ENCODE data around the gene DIP2B. TPM values are rescaled to one million over a fixed set of nuclear protein-coding genes. Genes with fewer than 3 reads are reported as not detected.
"Not testable (repeated sequence)": the region's sequence is repeated elsewhere in the genome, so short reads cannot be mapped to it uniquely, and the experiment has no call there.

Gene DIP2B
- total and polyA plus RNA-seq, 2 donors (not counting 1 experiment from before 2014, with no cell fraction given), result 12.6 to 21.0 TPM

DNA sequence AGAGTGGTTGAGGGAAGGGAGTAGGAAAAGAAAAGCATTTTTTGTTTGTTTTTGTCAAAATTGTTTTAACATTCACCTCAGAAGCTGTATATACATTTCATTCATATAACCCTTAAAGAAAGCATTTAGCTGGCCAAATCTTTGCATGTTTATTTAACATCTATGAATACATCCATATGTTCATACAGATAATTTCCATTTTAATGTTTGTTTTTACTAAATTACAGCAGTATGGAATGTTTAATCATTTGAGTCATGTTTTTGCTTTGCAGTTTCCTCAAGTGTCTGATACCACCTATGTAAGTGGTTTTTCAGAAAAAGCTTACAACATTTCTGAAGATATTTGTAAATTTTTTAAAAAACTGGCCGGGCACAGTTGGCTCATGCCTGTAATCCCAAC, 174.8 kb downstream of the DIP2B start:
- H3K27ac ChIP-seq (ENCODE audit: insufficient read depth, low read length), result no peak overlapping the region
- H3K9me3 ChIP-seq (ENCODE audit: control insufficient read depth, insufficient read depth, low read depth, low read length), result no peaks in the 10 kb centered on the region
- no peak overlapping the region for H3K4me2 ChIP-seq (ENCODE audit: extremely low read depth, insufficient read depth, low read length)
- no peak for DNase-seq (ENCODE audit: low read depth in 2 of 2)
- H3K4me1 ChIP-seq (ENCODE audit: control insufficient read depth, extremely low read depth, insufficient read depth, low read length), result peaks cover 2% of the 10 kb centered on the region
- no peaks in the 10 kb centered on the region for H3K79me2 ChIP-seq (ENCODE audit: control insufficient read depth, insufficient read depth, low read length)
- no peaks in the 10 kb centered on the region for H4K20me1 ChIP-seq (ENCODE audit: control insufficient read depth, extremely low read depth, insufficient read depth, low read length)
- H3K36me3 ChIP-seq (ENCODE audit: control insufficient read depth, insufficient read depth, low read length), result no peaks in the 10 kb centered on the region
- H3K27me3 ChIP-seq (ENCODE audit: control insufficient read depth, insufficient read depth, low read length), result no peaks in the 10 kb centered on the region
- no peak overlapping the region for H2AFZ ChIP-seq (ENCODE audit: low read length)
- H3K4me3 ChIP-seq (replicated peaks in 1 of 4; ENCODE audit: control extremely low read depth in 1 of 4, insufficient read depth in 1 of 4, low read depth in 3 of 4, low read length in 4 of 4), result no peak overlapping the region
- H3K9ac ChIP-seq (ENCODE audit: insufficient read depth, low read length), result no peak overlapping the region
- TF ChIP-seq EZH2 (IDR thresholded peaks at IDR 0.05; ENCODE audit: low read length, missing control alignments), result no peak
- TF ChIP-seq, protein P1, sequence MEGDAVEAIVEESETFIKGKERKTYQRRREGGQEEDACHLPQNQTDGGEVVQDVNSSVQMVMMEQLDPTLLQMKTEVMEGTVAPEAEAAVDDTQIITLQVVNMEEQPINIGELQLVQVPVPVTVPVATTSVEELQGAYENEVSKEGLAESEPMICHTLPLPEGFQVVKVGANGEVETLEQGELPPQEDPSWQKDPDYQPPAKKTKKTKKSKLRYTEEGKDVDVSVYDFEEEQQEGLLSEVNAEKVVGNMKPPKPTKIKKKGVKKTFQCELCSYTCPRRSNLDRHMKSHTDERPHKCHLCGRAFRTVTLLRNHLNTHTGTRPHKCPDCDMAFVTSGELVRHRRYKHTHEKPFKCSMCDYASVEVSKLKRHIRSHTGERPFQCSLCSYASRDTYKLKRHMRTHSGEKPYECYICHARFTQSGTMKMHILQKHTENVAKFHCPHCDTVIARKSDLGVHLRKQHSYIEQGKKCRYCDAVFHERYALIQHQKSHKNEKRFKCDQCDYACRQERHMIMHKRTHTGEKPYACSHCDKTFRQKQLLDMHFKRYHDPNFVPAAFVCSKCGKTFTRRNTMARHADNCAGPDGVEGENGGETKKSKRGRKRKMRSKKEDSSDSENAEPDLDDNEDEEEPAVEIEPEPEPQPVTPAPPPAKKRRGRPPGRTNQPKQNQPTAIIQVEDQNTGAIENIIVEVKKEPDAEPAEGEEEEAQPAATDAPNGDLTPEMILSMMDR (conservative IDR thresholded peaks at IDR 0.05 in 1 of 2, IDR thresholded peaks at IDR 0.05 in 1 of 2; ENCODE audit: low read depth in 1 of 2, low read length in 2 of 2), result no peak

DNA sequence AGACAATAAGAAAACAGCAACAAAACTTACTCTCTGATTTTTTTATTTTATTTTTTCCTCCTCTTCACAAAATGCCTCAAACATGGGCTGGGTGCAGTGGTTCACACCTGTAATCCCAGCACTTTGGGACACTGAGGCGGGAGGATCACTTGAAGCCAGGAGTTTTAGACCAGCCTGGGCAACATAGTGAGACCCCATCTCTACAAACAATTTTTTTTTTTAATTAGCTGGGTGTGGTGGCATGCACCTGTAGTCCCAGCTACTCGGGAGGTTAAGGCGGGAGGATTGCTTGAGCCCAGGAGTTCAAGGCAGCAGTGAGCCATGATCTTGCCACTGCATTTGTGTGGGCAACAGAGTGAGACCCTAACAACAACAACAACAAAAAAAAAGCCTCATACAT, 176.3 kb downstream of the DIP2B start:
- H3K36me3 ChIP-seq (ENCODE audit: control insufficient read depth, insufficient read depth, low read length); H3K4me1 ChIP-seq (ENCODE audit: control insufficient read depth, extremely low read depth, insufficient read depth, low read length); H3K9ac ChIP-seq (ENCODE audit: insufficient read depth, low read length); H3K27me3 ChIP-seq (ENCODE audit: control insufficient read depth, insufficient read depth, low read length); H3K79me2 ChIP-seq (ENCODE audit: control insufficient read depth, insufficient read depth, low read length); H3K9me3 ChIP-seq (ENCODE audit: control insufficient read depth, insufficient read depth, low read depth, low read length); H3K4me3 ChIP-seq (replicated peaks in 1 of 4; ENCODE audit: control extremely low read depth in 1 of 4, insufficient read depth in 1 of 4, low read depth in 3 of 4, low read length in 4 of 4); H3K4me2 ChIP-seq (ENCODE audit: extremely low read depth, insufficient read depth, low read length); H2AFZ ChIP-seq (ENCODE audit: low read length); H3K27ac ChIP-seq (ENCODE audit: insufficient read depth, low read length); H4K20me1 ChIP-seq (ENCODE audit: control insufficient read depth, extremely low read depth, insufficient read depth, low read length); DNase-seq (ENCODE audit: low read depth in 2 of 2): not testable (repeated sequence)

DNA sequence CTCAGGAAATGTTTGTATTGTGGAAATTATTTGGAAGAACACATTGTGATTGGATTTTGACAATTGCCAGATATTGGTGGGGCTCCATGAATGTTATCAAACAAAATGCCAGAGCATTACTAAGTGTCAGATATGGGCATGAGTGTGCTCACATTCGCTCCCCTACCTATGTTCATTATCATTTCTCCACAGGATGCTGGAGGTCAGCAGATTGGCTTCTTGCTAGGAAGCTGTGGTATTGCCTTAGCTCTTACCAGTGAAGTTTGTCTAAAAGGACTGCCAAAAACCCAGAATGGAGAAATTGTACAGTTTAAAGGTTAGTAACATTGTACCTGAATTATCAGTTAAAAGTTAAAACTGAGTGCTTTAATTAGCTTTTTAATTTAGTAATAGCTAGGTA, 180.9 kb downstream of the DIP2B start:
- H3K4me3 ChIP-seq (replicated peaks in 1 of 4; ENCODE audit: control extremely low read depth in 1 of 4, insufficient read depth in 1 of 4, low read depth in 3 of 4, low read length in 4 of 4), result no peak overlapping the region
- no peak overlapping the region for H2AFZ ChIP-seq (ENCODE audit: low read length)
- H3K27me3 ChIP-seq (ENCODE audit: control insufficient read depth, insufficient read depth, low read length), result no peaks in the 10 kb centered on the region
- no peaks in the 10 kb centered on the region for H3K79me2 ChIP-seq (ENCODE audit: control insufficient read depth, insufficient read depth, low read length)
- H4K20me1 ChIP-seq (ENCODE audit: control insufficient read depth, extremely low read depth, insufficient read depth, low read length), result no peaks in the 10 kb centered on the region
- H3K9me3 ChIP-seq (ENCODE audit: control insufficient read depth, insufficient read depth, low read depth, low read length), result no peaks in the 10 kb centered on the region
- DNase-seq (ENCODE audit: low read depth in 2 of 2), result no peak
- no peak overlapping the region for H3K4me2 ChIP-seq (ENCODE audit: extremely low read depth, insufficient read depth, low read length)
- TF ChIP-seq, protein P1 (conservative IDR thresholded peaks at IDR 0.05 in 1 of 2, IDR thresholded peaks at IDR 0.05 in 1 of 2; ENCODE audit: low read depth in 1 of 2, low read length in 2 of 2), result no peak
- TF ChIP-seq EZH2 (IDR thresholded peaks at IDR 0.05; ENCODE audit: low read length, missing control alignments), result no peak
- no peaks in the 10 kb centered on the region for H3K4me1 ChIP-seq (ENCODE audit: control insufficient read depth, extremely low read depth, insufficient read depth, low read length)
- H3K9ac ChIP-seq (ENCODE audit: insufficient read depth, low read length), result no peak overlapping the region
- H3K36me3 ChIP-seq (ENCODE audit: control insufficient read depth, insufficient read depth, low read length), result no peaks in the 10 kb centered on the region
- H3K27ac ChIP-seq (ENCODE audit: insufficient read depth, low read length), result no peak overlapping the region
